Head of caudate nucleus (tissue), 42 donors: Measurements from ENCODE around the gene SLC22A4.

Experiments
- DNase-seq, 42 donors: peaks; one replicate each; pipeline versions ENCODE4 v3.0.0 to v3.0.0-alpha.2; 2020 to 2021; ENCODE audit warnings: mixed read lengths in 7 of 42
- intact Hi-C: fragments of 100-400 bp; cut with DNase I; formaldehyde crosslinking; loops from one replicate; pipeline ENCODE4 v1.15.0; 2022

Gene SLC22A4

DNA sequence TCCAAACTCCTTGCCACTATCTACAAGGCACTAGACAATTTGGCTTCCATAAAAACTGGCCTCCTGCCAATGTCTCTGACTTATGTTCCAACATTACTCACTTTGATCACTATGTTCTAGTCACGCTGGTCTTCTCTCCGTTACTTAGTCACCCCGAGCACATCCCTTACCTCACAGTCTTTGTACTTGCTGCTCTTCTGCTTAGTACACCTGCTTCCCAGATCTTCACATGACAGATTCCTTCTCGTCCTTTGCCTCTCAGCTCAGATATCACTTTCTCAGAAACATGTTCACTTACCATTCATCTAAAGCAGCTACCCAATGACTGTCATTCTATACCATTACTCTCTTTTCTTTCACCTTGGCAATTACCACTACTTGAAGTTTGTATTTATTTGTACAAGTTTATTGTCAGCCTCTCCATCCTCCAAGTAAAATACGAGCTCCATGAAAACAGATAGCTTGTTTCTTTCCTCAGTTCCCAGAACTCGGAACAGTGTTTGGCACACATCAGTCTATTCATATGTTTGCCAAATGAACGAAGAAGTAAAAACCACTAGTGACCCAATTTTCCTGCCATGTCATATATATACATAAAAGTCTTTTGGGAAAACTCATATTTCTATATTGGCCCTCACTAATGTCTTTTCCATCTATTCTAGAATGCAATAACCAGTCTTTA lies 69.4 kb downstream of the SLC22A4 start:
- DNase-seq: peak in 16 of 42 donors; percentile 22 to 77 (median 46)
- intact Hi-C loops: no loop called here

DNA sequence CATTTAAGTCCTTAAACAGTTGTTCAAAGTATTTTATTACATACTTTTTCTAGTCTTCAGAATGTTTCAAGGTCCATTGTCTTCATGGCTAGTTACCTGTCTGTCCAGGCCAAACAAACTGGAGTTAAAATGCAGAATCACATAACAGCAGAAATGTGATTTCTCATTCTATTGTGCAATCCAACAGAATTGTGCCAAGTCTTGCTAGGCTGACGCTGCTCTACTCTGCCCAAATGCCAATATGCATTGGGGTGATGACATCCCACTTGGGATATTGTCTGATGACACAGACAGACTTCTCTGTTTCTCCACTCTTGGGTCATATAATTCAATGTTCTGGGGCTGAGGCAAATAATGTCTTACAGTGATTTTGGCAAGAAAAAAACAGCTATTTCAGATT lies 70.1 kb downstream of the SLC22A4 start:
- intact Hi-C loops: no loop called here
- peak in 4 of 42 donors; percentile 22 to 66 (median 54) for DNase-seq

DNA sequence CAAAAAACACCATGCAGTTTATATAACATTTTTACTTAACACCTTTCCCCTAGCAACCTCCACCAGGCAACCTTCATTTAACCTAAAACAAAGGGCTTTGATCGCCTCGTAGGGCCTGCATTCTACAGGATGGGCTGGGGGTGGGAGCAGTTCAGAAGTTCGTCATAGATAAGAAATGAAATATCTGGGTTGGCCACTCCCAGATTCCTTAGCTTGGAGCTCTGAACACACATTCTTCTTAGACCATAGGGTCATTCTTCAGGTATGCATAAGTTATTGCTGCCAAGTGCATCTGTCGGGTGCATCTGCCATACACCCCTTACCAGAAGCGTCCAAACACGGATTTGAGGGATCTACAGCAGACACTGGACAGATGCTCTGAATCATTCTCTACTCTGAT lies 71.0 kb downstream of the SLC22A4 start:
- DNase-seq: no peak
- intact Hi-C loops: no loop called here

DNA sequence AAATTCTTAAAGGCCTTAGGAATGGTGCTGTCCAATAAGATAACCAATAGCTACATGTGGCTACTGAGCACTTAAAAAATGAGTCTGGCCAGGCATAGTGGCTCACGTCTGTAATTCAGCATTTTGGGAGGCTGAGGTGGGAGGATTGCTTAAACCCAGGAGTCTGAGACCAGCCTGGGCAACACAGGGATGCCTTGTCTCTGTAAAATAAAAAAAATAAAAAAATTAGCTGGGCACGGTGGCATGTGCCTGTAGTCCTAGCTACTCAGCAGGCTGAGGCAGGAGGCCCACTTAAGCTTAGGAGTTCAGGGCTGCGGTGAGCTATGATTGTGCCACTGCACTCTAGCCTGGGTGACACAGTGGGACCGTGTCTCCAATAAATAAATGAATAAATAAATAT lies 74.0 kb downstream of the SLC22A4 start:
- intact Hi-C loops: no loop called here
- DNase-seq: no peak

DNA sequence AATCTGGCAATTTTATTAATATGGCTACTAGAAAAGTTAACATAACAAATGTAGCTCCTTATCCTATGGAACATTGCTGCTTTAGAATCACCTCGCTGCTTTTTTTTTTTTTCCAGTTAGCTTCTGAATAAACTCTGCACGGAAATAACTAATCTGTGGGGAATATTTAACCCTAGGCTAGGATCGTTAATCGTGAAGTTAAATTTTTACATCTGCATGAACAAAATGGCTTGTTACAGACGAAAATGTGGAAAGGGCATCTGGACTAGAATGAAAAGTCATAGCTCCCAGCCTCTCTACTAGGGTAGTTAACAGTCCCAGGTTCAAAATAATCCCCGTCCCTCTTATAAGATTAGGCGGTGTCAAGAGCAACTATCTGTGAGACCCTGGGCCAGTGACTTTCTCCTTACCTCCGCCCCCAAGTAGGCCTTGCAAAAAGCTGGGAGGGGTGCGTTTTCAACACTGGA lies 74.8 kb downstream of the SLC22A4 start:
- DNase-seq: no peak
- intact Hi-C loops: no loop called here

DNA sequence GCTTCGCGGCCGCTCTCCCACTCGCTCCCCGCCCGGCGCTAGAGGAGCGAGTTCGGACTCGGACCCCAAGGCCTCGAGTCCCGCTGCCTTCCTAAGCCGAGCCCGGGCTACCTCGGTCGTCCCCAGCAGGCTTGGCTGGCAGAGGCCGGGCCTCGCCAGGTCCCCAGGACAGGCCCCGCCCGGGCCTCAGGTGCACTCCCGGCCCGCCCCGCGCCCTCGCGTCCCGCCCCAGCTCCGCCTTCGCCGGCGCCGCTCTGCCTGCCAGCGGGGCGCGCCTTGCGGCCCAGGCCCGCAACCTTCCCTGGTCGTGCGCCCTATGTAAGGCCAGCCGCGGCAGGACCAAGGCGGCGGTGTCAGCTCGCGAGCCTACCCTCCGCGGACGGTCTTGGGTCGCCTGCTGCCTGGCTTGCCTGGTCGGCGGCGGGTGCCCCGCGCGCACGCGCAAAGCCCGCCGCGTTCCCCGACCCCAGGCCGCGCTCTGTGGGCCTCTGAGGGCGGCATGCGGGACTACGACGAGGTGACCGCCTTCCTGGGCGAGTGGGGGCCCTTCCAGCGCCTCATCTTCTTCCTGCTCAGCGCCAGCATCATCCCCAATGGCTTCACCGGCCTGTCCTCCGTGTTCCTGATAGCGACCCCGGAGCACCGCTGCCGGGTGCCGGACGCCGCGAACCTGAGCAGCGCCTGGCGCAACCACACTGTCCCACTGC lies 75.4 kb downstream of the SLC22A4 start, which contains the start of gene SLC22A5:
Gene SLC22A5, plus strand, starts transcription at position 237 of the 707 bp plus-strand sequence. Its CDS starts 263 bp downstream, at position 500.
- intact Hi-C loops: no loop called here
- DNase-seq: peak in 38 of 42 donors; percentile 39 to 83 (median 65)

DNA sequence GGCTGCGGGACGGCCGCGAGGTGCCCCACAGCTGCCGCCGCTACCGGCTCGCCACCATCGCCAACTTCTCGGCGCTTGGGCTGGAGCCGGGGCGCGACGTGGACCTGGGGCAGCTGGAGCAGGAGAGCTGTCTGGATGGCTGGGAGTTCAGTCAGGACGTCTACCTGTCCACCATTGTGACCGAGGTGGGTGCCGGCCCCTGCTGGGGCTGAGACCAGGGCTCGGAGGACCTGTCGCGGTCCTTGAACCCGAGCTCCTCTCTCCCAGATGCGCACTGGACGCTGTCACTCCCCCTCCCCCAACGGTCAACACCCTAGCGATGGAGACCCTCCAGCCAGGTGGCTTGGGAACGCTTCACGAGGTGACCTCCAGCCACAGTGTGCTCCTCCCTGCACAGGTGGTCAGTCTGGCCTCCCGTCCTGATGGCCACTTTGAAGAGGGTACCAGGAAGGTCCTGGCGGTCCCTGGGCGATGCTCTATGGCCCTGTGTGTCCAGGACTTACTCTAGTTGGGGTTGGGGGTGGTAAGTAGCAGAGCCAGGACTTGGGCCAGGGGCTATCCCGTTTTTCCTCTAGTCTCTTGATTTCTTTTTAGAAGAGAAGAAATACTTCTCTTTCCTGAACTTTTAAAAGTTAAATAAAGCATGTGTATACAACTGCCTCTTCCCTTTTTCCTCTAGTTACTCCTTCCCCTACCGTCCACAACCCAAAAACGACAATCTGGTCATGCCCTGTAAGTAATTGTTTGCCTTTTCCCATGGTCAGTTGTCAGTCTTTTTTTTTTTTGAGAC lies 76.2 kb downstream of the SLC22A4 start:
- no peak for DNase-seq
- intact Hi-C loops: no loop called here

DNA sequence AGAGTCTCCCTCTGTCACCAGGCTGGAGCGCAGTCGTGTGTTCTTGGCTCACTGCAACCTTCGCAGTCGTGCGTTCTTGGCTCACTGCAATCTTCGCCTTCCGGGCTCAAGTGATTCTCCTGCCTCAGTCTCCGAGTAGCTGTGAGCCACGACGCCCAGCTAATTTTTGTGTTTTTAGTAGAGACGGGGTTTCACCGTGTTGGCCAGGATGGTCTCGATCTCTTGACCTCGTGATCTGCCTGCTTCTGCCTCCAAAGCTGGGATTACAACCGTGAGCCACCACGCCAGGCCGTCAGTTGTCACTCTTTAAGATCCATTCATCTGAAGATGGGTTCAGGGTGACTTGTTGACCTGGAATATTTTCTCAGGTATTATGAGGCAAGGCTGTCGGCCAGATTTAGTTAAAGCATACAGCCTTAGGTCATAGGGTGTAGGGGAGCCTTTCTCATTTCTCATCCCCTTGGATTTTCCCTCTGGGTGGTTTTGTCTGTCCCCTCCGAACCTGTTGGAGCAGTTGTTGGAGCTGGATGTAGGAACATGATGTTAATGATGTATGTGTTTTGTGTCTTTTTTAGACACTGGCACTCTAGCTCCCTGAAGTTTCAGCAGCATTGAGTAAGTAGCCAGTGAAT lies 76.9 kb downstream of the SLC22A4 start:
- DNase-seq: no peak
- intact Hi-C loops: no loop called here

DNA sequence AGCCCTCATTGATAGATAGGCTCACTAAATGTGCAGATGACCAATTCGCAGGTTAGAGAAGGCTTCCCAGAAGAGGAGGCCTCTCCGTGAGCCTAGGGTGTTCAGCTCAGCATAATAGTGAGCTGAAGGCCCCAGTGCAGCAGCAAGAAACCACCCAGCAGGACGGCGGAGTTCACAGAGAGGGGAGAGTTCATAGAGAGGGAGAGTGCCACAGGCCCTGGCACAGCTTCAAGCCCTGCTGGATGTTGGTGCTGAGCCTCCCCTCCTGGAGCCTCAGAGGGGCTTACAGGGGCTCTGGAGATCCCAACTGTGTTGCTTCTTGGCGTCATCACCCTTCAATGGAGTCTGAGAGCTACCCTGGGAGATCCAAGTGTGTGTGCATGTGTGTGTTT lies 77.4 kb downstream of the SLC22A4 start:
- no peak for DNase-seq

DNA sequence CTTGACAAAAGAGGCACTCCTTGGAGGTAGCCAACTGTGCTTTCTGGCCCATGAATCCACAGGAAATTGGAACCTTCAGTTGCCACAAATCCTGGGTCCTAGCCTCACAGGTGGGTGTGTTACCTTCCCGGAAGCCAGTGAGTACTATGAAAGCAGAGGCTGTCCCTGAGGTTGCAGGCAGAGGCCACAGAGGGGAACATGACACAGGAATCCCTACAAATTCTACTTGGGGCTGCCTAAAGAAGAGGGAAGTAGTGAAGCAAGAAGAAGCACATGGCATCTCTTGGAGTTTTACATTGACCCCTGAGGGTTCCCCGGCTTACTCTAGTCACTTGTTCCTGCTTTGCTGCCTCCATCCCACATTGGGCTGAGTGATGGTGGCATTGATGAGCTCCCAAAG lies 77.9 kb downstream of the SLC22A4 start:
- intact Hi-C loops: no loop called here
- no peak for DNase-seq

More for the DNA sequence above, 77.4 kb downstream of the SLC22A4 start:
- intact Hi-C loops: no loop called here

DNA sequence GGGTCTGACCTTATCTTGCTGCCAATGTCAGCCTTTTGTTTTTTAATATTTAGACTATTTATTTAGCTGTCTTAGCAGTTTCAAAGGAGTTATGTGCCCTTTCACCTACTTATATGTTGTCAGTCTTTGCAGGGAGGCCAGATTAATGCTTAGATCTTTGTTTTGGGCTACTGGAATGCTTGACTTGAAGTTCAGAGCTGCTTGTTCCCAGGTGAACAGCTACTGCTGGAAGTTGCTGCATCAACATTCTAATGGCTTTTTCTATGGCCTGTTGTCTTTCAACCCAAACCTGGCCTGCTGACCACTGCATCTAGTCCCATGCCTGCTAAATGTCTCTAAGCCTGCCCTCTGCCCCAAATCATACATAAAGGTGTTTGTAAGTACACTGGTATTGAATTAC lies 78.3 kb downstream of the SLC22A4 start:
- DNase-seq: no peak
- intact Hi-C loops: no loop called here

DNA sequence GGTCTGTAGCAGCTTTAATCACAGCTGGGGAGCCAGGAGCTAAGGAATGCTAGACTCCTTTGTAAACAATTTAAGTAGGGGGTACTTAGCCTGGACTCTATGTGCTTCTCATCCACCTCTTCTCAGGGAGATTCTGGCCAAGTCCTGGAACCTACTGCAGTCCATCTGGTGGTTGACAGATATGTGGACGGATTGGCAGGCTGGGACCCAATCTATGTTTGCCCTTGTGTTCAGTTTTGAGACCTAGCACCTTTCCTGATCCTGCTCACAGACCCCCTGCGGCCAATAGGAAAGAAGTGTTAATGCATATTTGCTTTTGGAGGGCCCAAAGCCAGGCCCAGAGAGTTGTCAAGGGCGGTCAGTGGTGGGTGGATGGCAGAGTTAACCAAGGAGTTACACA lies 81.8 kb downstream of the SLC22A4 start:
- DNase-seq: no peak
- intact Hi-C loops: no loop called here

DNA sequence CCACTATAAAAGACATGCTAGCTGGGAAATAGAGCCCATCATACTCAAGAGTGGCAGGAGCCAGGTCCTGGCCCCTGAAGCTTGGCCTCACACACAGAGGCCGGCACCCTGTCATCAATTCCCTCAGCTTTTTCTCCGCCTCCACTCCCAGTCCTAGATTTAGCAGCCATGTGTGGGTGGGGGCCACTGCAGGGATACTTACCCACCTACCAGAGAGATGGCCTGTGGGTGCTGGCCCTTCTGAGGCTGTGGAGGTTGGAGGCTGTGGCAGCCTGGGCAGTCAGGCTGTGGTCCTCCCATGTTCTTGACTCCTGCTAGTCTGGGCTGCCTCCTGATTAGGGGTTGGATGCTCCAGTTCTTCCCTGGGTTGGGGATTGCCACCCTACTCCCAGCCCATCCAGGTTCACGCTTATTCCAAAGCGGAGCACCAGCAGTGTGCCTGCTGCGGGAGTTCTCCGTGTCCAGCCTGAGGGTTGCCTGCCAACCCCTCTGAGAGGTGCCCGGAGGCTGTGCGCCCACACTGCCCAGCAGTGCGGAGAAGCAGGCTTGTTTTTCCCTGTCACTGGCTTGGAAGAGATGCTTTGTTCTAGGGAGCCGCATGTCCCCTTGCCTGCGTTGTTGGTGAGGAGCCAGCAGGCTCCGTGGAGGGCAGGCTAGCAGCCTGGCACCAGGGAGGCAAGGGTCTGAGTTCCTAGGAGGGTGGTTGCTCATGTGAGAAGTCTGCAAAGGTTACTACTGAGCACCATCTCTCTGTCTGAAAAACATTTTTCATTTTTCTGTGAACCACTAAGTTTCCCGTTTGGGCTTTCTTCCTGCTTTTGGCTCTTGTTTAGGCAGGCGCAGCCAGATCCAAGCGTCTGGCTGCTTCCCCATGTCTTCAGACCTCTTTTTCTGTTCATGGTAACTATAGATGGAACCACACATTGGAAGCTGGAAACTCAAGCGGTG lies 82.8 kb downstream of the SLC22A4 start:
- intact Hi-C loops: no loop called here
- peak in 40 of 42 donors; percentile 27 to 80 (median 59) for DNase-seq

DNA sequence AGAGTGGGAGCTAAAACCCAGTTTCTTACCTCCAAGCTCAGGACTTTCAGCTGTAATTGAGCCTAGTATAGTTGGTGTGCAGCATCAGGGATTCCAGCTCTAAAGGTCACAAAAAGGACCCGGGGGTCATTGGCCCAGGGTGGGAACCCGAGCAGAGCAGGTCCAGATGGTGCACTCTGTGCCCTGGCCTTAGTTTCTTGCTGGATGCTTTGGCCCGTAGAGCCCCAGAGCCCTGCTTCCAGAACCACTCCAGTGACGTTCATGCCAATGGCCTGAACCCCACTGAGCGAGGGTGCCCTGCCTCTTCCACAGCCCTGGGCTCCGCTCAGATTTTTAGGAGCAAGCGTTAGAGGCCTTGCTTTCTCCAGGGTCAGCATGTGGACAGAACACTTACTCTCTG lies 83.5 kb downstream of the SLC22A4 start:
- intact Hi-C loops: no loop called here
- peak in 1 of 42 donors; percentile 39 for DNase-seq

DNA sequence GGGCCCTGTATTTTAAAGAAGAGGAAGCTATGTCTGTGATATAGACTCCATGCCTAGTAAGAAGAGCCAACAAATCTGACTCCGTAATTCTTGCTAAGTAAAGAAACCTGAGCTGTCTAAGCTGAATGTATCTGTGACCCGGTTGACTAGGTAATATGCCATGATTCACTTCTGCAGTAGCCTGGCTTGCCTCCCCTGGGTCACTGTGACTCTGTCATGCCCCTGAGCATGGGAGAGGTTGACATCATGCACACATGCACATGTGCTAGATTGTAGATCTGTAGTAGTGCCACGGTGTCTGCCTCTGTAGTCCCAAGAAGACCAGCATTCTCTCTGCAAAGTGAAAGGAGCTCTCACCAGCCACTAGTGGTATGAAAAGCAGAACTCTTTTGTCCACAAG lies 84.4 kb downstream of the SLC22A4 start:
- intact Hi-C loops: no loop called here

DNA sequence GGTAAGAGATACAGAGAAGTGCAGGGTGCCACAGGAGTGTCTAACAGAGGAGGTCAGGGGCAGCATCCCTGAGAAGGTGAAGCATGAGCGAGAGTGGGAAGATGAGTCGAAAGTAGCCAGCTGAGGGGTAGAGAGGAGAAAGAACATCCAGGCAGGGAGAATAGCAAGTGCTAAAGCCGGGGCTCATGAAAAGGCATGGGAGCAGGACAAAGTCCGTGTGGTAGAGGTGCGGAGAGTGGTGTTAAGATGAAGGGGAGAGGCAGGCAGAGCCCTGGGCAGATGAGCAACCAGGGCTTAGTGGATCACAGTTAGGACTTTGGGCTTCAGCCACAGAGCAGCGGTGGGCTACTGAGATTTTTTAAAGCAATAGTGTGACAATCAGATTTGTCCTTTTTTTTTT lies 85.9 kb downstream of the SLC22A4 start:
- intact Hi-C loops: no loop called here
- DNase-seq: no peak

More for the DNA sequence above, 84.4 kb downstream of the SLC22A4 start:
- peak in 1 of 42 donors; percentile 37 for DNase-seq

DNA sequence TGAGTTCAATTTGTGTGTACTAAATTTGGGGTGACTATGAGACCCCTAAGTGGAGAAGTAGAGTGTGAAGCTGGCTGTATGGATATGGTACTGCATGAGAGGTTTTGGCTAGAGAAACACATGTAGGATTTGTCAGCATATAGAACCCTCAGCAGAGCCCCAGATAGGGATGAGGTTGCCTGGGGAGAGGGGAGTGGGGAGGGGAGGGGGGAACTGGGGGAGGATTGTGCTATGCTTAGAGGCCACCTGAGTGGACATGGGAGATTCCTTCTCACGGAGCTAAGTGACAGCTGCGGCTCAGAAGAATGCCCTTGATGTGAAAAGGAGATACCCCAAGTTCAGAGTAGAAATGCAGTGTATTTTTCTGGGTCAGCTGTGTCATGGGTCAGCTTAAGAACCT lies 86.5 kb downstream of the SLC22A4 start:
- intact Hi-C loops: no loop called here
- no peak for DNase-seq

DNA sequence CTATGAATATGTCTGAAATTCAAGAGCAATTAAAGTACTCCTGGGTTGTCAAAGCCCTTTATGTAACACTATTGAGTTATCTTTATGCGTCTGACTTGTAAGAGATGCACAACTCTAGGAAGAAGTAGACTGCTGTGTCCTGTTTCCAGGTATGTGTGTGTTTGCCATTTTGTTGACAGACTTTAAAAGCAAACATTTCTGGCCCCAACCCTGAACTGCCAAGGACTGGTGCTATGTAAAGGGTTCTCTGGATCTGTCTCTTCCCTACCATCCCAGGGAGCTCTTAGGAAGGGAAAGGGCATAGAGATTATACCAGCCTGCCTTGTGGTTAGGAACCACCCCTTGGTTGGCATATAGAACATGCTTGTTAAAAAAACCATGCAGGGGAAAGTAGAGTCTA lies 87.4 kb downstream of the SLC22A4 start:
- DNase-seq: no peak
- intact Hi-C loops: no loop called here
